Stimulated activated CD4-positive, alpha-beta T cell treated with anti-CD3 and anti-CD28 coated beads, Interleukin-4, amount 100 ng/mL, for 24 hours (primary cell): ENCODE results near the gene IL36B.
"Not testable (repeated sequence)": the region's sequence is repeated elsewhere in the genome, so short reads cannot be mapped to it uniquely, and the experiment has no call there.

Source experiments
- DNase-seq: peaks from one replicate; pipeline ENCODE4 v3.0.0-alpha.2; 2020

IL36B gene

GRCh38 chr2:113052396-113052917, at the start of gene IL36B:
IL36B (minus strand) TSS chr2:113052867.
- DNase-seq: no peak

GRCh38 chr2:113102133-113102532, 49.5 kb upstream of the IL36B start:
- no peak for DNase-seq

GRCh38 chr2:113098532-113098931, 45.9 kb upstream of the IL36B start:
- DNase-seq: no peak

DNA sequence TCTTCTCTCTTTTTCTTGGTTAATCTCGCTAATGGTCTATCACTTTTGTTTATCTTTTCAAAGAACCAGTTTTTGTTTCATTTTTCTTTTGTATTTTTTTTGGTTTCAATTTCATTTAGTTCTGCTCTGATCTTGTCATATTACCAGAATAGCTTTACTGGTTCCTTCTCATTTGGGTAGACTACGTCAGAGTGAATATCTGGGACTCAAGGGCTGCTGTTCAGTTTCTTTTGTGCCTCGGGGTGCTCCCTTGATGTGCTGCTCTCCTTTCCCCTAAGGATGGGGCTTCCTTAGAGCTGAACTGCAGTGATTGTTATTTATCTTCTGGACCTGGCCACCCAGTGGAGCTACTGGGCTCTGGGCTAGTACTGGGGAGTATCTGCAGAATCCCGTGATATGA, 45.4 kb upstream of the IL36B start:
- DNase-seq: no peak

- DNase-seq: not testable (repeated sequence)
Measured at GRCh38 chr2:113096842-113097618, 44.4 kb upstream of the IL36B start.

GRCh38 chr2:113096306-113096705, 43.6 kb upstream of the IL36B start:
- DNase-seq: not testable (repeated sequence)

- DNase-seq: no peak
Measured at GRCh38 chr2:113093613-113093977, 40.9 kb upstream of the IL36B start.

DNA sequence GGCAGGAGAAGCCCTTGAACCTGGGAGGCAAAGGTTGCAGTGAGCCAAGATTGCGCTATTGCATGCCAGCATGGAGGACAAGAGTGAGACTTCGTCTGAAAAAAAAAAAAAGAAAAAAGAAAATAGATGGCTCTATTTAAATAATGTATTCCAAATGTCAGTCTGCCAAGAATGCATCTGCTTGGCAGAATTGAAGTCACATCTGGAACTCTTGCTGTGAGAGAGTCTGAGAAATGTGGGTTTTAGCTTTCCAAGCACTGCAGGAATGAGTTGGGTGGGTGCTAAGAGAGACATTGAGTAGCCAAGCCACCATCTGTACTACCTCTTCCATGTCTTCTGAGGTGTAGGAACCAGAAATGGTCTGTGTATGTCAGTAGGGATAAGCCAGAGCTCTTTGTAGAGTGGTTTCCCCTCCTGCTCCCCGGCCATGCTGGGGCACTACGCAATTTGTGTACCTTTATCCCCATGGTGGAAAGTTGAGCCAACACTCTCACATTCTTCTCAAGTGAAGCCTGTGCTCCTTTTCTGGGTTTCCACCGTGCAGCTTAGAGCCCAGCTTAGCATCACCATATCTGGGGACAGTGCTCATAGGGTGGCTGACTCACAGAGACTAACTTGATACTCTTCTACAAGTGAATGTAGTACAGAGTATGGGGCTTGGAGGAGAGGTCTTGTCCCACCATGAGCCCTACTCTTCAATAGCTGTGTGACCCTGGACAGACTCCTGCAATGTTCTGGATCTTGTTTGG, 40.4 kb upstream of the IL36B start:
- no peak for DNase-seq

- DNase-seq: no peak
Measured at GRCh38 chr2:113091231-113091896, 38.7 kb upstream of the IL36B start.

DNA sequence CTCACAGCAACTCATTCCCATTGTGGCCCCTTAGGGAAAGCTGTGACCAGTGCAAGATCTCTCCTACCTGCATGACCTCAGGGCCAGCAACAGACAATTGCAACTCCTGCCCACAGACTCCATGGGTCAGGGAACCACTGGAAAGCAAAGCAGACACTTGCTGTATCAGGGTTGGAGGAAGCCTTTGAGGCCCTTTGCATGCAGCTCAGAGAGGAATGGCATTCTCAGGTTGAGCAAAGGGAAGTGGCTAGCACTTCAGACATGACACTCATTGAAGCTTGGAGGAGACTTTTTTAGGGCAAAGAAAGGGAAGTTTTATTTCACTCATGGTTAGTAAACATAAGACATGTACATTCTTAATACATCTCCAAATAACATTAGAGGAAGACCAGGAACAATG, 37.2 kb upstream of the IL36B start:
- no peak for DNase-seq

GRCh38 chr2:113088213-113088992, 35.7 kb upstream of the IL36B start:
- no peak for DNase-seq

DNA sequence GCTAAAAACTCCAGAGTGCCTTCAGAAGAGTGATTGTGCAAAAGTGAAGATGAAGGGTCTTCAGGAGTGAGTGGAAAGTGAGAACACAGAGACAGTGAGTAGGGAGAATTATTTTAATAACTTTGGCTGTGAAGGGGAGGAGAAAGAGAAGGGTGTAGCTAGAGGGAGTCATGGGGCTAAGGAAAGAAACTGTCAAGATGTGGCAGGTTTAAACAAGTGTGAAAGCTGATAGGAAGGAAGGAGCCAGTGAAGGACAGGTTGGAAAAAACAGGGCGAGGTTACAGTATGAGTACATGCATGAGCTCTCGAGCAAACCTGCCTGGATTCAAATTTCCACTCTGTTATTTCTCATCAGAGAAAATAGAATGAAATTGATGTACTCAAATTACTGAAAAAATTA, 32.9 kb upstream of the IL36B start:
- DNase-seq: no peak

DNA sequence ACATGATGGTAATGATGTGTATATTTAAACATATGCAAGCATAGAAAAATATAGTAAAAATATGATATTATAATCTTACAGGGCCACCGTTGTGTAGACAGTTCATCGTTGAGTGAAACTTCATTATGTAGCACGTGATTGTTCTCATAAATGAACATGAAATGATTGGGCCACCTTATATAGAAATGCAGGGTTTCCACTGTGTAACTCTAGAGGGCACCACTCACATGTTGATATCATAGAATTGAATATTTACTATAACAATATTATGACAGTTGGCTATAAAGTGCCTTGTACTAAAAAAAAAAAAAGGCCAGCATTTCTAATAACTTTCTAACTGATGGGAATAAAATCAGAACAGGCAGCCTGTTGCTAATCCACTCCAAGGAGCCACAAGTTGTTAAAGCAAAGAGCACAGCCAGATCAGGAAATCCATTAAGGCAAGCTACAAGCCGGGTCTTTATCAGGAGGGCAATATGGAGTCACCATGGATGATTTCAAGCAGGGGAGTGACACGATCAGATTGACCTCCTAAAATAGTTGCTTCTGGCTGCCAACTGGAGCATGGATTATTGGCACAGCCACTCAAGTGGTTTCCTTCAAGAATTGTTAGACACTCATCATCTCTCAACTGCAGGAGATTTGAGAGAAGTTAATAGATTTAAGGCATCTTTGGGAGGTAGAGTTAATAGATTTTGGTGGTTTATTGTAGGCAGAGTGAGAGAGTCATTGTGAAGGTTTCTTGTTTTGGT, 31.8 kb upstream of the IL36B start:
- DNase-seq: no peak

DNA sequence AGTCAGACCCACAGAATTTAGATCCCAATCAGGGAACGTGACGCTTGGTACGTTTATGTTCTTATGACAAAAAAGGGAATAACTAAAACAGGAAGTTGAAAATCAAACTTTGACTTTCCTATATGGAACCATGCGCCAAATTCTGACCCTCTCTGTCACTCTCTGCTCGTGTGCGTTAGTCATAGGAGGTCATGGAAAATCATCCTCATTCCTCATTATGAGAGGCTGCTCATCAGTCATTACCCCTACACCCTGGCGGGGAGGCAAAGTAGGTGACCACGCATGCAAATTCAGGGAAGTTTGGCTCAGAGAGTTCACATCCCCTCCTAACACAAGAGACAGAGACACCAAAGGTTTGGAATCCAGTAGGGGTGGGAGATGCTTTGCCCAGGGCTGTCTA, 30.6 kb upstream of the IL36B start:
- peak; percentile 29 for DNase-seq

- DNase-seq: no peak
Measured at GRCh38 chr2:113081488-113082210, 29.0 kb upstream of the IL36B start.

DNA sequence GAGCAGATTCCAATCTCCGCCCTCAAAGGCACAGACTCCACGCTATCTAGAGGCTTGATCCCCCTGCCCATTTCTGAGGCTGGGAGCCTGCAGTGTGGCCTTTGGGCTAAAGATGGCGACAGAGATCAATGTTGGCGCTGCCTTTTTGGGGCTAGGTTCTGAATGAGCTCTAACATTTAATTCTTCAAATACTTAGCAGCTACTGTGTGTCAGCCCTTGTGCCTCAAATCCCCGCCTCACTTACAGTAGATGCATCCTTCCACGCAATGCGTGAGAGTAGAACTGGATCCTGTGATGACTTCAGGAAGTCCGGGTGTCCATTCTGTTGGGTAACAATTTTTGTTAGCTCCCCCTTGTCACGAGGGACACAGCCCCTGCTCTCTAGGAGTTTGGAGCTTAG, 27.5 kb upstream of the IL36B start:
- DNase-seq: peak; percentile 56

DNA sequence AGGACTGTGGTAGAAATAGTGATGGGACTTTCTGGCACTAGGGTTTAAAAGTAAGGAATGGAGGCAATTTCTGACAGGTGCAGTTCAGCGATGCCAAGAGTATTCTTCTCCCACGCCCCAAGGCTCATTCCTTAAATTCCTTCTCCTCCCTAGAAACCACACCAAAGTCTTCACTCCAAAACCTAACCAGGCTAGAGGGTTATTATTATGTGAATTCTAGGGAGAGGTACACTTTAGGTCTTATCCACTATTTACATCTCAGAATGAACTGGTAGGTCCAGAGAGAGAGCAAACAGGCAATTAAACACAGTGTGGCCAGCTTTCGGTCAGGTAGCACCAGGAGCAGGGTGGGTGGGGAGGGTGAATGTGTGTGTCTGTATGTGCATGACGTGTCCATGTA, 26.5 kb upstream of the IL36B start:
- DNase-seq: no peak

DNA sequence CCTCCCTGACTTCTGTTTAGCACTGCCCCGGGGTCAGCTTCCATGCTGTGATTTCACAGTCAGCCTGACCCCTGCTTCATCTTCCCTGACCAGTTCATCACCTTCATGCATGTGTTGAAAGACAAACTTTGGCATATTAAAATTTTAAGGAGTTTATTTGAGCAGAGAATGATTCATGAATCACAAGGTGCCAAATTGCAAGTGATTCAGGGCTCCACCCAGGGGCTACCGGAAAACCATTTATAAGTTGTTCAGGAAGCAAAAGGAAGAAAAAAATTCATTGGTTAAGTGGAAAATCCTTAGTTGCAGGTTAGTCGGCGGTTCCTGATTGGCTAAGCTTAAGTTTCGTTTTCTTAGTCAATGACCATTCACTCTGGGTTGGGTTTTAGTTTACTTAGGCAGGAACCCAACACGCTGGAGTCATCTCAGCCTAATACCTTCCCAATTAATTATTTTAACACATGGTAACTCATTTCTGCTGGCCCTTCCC, 25.7 kb upstream of the IL36B start:
- DNase-seq: no peak

- no peak for DNase-seq
Measured at GRCh38 chr2:113077921-113078320, 25.3 kb upstream of the IL36B start.

GRCh38 chr2:113076954-113077669, 24.4 kb upstream of the IL36B start:
- DNase-seq: no peak

DNA sequence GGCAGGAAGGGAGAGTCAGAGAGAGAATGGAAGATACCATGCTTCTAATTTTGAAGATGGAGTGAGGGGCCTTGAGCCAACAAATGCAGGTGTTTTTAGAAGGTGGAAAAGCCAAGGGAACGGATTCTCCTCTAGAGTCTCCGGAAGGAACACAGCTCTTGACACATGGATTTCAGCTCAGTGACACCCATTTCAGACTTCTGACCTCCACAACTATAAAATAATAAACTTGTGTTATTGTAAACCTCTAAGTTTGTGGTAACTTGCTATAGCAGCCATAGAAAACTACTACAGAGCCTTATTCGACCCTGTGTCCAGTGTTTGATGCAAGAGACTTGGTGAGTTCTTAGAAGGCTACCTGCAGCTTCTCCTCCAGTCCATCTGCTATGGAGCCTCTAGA, 22.9 kb upstream of the IL36B start:
- no peak for DNase-seq
